ENCODE data around the gene SAMD4A.
A peak's percentile ranks its signal among the peaks of the same experiment; 100 is the strongest.

Gene SAMD4A

DNA sequence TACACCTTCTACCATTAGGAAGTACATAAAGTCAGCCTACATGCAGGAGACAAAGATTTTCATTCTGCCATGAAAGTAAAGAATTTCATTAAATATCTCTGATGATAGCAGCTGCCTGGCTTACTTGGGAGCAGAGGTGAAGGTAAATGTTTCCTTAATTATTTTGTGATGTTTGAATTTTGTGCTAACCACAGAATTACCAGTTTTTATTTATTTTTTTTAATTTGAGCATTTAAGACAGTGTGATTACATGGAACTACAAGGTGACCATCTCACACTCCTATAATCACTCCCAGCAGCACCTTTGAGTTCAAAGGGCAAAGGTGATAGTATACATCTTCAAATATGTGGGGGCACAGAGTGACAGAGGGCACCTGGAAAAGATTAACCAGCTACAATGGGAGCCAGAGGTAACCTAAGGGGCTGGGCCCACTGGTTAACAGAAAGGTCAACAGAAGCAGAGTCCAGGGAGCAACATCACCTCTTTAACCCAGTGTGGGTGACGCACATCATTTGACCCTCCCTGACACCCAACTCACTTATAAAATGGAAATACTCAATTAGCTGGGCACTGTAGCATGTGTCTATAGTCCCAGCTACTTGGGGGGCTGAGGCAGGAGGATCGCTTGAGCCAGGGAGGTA, 270.7 kb downstream of the SAMD4A start:
- no peak for DNase-seq (ENCODE audit: low read depth in 2 of 2)
- TF ChIP-seq, protein P1, sequence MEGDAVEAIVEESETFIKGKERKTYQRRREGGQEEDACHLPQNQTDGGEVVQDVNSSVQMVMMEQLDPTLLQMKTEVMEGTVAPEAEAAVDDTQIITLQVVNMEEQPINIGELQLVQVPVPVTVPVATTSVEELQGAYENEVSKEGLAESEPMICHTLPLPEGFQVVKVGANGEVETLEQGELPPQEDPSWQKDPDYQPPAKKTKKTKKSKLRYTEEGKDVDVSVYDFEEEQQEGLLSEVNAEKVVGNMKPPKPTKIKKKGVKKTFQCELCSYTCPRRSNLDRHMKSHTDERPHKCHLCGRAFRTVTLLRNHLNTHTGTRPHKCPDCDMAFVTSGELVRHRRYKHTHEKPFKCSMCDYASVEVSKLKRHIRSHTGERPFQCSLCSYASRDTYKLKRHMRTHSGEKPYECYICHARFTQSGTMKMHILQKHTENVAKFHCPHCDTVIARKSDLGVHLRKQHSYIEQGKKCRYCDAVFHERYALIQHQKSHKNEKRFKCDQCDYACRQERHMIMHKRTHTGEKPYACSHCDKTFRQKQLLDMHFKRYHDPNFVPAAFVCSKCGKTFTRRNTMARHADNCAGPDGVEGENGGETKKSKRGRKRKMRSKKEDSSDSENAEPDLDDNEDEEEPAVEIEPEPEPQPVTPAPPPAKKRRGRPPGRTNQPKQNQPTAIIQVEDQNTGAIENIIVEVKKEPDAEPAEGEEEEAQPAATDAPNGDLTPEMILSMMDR (IDR thresholded peaks at IDR 0.05; ENCODE audit: low read depth, low read length), result no peak
- no peak overlapping the region for H3K4me3 ChIP-seq (replicated peaks in 1 of 2; ENCODE audit: low read depth in 2 of 2, low read length in 2 of 2)

DNA sequence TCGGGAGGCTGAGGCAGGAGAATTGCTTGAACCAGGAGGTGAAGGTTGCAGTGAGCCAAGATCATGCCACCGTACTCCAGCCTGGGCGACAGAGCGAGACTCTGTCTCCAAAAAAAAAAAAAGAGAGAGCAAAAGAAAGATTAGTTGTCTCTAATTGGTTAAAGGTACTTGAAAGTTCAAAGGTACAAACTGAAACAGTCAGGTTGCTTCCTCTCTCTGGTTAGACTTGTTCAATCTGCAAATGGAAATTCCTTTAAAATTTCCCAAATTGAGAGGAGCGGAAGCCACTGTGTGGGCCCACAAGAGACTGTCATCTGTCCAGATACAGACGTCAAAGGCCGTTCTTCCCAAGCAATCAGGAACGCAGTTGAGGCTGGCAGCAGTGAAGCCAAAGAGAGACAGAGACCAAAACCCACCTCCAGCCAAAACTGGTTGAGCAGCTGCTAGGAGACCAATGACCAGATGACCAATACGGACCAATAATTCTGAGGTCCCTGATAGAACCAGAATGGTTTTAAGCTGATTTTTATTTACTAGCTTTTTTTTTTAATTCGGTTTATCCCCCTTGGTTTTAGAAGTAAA, 272.1 kb downstream of the SAMD4A start:
- no peak for DNase-seq (ENCODE audit: low read depth in 2 of 2)
- TF ChIP-seq, protein P1 (IDR thresholded peaks at IDR 0.05; ENCODE audit: low read depth, low read length), result no peak

DNA sequence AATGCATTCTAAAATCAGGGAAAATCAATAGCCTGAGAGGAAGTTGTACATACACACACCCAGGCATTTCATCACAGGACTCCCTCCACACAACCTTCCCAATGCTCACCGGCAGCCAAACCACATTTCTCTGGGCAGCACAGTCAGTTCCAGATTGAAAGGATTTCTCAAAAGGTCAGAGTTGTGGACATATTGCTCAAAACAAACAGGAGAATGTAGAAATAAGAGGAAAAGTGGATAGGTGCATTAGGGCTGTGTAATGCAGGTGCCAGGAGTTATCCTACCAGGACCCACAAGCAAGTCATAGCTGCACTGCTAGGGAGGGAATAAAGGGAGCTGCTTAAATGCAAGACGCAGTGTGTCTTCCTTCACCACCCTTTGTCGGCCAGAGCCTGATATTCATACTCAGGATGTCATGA, 272.8 kb downstream of the SAMD4A start:
- no peak overlapping the region for H3K4me3 ChIP-seq (replicated peaks in 1 of 2; ENCODE audit: low read depth in 2 of 2, low read length in 2 of 2)
- TF ChIP-seq, protein P1 (IDR thresholded peaks at IDR 0.05; ENCODE audit: low read depth, low read length), result no peak
- DNase-seq (ENCODE audit: low read depth in 2 of 2), result peak; percentile 43 to 71

More for the DNA sequence above, 272.1 kb downstream of the SAMD4A start:
- no peak overlapping the region for H3K4me3 ChIP-seq (replicated peaks in 1 of 2; ENCODE audit: low read depth in 2 of 2, low read length in 2 of 2)

DNA sequence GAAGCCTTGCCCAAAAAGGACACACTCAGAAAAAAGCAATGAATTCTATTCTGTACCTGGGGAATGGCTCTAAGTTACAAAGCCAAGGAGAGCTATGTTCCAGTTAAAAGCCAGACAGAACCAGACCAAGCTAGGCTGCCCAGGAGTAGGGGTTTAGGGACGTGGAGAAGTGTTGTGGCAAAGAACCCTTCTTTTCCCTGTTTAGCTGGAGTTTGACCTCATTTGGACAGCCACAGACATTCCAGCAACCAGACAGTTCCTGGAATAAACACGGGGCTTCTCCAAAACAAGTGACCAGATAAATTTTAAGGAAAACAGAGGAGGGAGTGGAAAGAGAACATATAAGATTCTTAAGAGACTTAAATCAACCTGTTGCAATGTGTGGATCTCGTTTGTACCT, 273.4 kb downstream of the SAMD4A start:
- H3K4me3 ChIP-seq (replicated peaks in 1 of 2; ENCODE audit: low read depth in 2 of 2, low read length in 2 of 2), result no peak overlapping the region
- TF ChIP-seq, protein P1 (IDR thresholded peaks at IDR 0.05; ENCODE audit: low read depth, low read length), result no peak
- no peak for DNase-seq (ENCODE audit: low read depth in 2 of 2)

DNA sequence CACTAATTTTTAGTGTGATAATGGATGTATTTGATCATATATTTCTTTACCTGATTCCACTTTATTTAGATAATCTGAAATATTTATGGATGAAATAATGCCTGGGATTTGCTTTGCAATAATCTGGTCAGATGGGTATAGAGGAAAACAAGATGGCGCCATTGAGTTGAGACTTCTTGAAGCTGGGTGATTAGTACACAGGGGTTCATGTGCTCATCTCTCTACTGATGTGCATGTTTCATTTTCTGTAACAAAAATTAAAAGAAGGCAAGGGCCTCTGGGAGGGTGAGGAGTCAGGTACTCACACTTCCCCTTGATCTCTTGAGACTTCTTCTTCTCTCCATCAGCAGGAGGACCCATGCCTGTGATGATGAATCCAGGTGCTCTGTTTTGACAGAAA, 273.9 kb downstream of the SAMD4A start:
- no peak for DNase-seq (ENCODE audit: low read depth in 2 of 2)
- TF ChIP-seq, protein P1 (IDR thresholded peaks at IDR 0.05; ENCODE audit: low read depth, low read length), result no peak
- no peak overlapping the region for H3K4me3 ChIP-seq (replicated peaks in 1 of 2; ENCODE audit: low read depth in 2 of 2, low read length in 2 of 2)
